Measurements from ENCODE around the gene HDAC9.

- TF ChIP-seq POLR2A (IDR thresholded peaks at IDR 0.05), result no peak
- no peak for TF ChIP-seq CTCF (IDR thresholded peaks at IDR 0.05)
Measured at GRCh38 chr7:18638594-18639452, 143.3 kb downstream of the HDAC9 start.

Measured in adrenal gland (tissue), 5 donors.